HL-60 (cell line): ENCODE results near the gene SORCS2.

Source experiments
- DNase-seq, 2 experiments: peaks; one replicate each; pipeline ENCODE4 v3.0.0-alpha.2; 2010 to 2020; ENCODE audit warnings: low read depth in 1 of 2, low spot score in 1 of 2
- H3K27ac ChIP-seq: fragments of 250-450 bp; sonication (Bioruptor Pico); replicated peaks from 2 replicates; pipeline ENCODE4 v1.5.1; 2020; ENCODE audit warnings: mild to moderate bottlenecking, moderate library complexity
- H3K27me3 ChIP-seq: fragments of 250-450 bp; sonication (Bioruptor Pico); 2 replicates; pipeline ENCODE4 v1.5.1; 2021; ENCODE audit warnings: mild to moderate bottlenecking, moderate library complexity; ENCODE audit not compliant: insufficient read depth, poor library complexity, severe bottlenecking
- H3K4me3 ChIP-seq: replicated peaks from 2 replicates; pipeline ENCODE4 v1.5.1; 2011; ENCODE audit warnings: mild to moderate bottlenecking, control low read depth, low read length; ENCODE audit not compliant: insufficient read depth
- GABPA ChIP-seq: IDR thresholded peaks from 2 replicates; pipeline ENCODE4 v1.6.1; 2012; ENCODE audit warnings: low read depth
- POLR2AphosphoS5 ChIP-seq: IDR thresholded peaks from 2 replicates; pipeline ENCODE4 v1.6.1; 2012; ENCODE audit warnings: low read depth
- SPI1 ChIP-seq: IDR thresholded peaks from 2 replicates; pipeline ENCODE4 v1.6.1; 2012; ENCODE audit warnings: low read depth, mild to moderate bottlenecking, borderline replicate concordance
- TF ChIP-seq, protein P1 (sequence below): IDR thresholded peaks from one replicate; pipeline ENCODE4 v1.5.1; 2011; ENCODE audit warnings: low read length, control low read depth, inconsistent platforms; ENCODE audit not compliant: insufficient read depth
- TF ChIP-seq, protein P2 (sequence below): IDR thresholded peaks from 2 replicates; pipeline ENCODE4 v1.6.1; 2012; ENCODE audit warnings: low read depth; ENCODE audit not compliant: insufficient replicate concordance

SORCS2 gene

DNA sequence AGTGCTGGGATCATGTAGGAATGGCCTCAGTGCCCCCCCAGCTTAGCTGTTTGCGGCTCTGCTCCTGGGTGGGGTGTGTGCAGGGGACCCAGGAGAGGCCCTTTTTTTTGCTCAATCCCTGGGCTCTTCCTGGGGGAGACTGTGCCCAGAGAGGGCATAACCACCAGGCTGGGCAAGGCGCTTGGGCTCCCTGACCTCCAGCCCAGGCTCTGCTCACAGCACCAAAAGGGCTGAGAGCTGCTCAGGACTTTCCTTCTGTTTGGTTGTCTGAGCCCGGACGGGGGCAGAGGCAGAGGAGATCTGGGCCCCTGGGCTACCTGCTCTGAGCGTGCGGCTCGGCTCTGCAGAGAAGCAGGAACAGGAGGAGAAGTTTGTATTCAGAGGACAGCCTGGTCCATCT is 177.7 kb downstream of the SORCS2 start:
- Histone ChIP-seq H3K27me3 (no peaks in the 10 kb centered on the region), H3K4me3 (no peak overlapping the region)

DNA sequence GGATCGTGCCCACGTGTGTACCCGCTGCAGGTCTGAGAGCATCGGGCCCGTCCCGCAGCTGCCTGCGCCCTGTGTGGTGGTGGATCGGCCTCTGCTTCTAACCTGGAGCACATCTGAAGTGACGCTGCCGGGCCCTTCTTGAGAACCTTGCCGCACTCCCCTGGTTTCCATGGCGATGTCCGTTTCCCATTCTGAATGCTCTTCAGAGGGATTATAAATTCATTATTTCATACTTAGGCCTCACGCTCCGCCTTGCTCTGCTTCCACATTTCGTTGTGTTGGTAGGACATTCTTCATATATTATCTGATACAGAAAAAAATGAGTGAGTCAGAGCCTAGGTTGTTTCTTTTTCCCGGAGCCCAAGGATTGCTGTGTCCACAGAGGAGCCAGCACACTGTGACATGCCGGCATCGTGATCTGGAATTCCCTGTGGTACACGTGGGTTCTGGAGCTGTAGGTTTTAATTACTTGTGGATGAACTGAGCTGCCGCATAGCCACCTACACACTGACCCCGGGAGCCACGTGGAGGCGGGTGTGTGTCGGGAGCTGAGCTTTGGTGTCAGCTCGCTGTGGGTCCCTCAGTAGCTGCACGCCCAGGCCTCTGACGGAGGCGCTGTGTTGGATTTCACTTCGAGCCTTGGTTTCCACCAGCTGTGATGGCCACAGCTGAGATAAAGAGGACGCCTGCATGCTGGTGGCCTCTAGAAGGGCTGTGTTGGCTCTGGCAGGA is 179.0 kb downstream of the SORCS2 start:
- Histone ChIP-seq H3K27ac (no peak overlapping the region), H3K4me3 (no peak overlapping the region), H3K27me3 (no peaks in the 10 kb centered on the region)
- TF ChIP-seq SPI1 (no peak), GABPA (no peak), POLR2AphosphoS5 (no peak)
- TF ChIP-seq, protein P1, sequence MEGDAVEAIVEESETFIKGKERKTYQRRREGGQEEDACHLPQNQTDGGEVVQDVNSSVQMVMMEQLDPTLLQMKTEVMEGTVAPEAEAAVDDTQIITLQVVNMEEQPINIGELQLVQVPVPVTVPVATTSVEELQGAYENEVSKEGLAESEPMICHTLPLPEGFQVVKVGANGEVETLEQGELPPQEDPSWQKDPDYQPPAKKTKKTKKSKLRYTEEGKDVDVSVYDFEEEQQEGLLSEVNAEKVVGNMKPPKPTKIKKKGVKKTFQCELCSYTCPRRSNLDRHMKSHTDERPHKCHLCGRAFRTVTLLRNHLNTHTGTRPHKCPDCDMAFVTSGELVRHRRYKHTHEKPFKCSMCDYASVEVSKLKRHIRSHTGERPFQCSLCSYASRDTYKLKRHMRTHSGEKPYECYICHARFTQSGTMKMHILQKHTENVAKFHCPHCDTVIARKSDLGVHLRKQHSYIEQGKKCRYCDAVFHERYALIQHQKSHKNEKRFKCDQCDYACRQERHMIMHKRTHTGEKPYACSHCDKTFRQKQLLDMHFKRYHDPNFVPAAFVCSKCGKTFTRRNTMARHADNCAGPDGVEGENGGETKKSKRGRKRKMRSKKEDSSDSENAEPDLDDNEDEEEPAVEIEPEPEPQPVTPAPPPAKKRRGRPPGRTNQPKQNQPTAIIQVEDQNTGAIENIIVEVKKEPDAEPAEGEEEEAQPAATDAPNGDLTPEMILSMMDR = no peak
- TF ChIP-seq, protein P2, sequence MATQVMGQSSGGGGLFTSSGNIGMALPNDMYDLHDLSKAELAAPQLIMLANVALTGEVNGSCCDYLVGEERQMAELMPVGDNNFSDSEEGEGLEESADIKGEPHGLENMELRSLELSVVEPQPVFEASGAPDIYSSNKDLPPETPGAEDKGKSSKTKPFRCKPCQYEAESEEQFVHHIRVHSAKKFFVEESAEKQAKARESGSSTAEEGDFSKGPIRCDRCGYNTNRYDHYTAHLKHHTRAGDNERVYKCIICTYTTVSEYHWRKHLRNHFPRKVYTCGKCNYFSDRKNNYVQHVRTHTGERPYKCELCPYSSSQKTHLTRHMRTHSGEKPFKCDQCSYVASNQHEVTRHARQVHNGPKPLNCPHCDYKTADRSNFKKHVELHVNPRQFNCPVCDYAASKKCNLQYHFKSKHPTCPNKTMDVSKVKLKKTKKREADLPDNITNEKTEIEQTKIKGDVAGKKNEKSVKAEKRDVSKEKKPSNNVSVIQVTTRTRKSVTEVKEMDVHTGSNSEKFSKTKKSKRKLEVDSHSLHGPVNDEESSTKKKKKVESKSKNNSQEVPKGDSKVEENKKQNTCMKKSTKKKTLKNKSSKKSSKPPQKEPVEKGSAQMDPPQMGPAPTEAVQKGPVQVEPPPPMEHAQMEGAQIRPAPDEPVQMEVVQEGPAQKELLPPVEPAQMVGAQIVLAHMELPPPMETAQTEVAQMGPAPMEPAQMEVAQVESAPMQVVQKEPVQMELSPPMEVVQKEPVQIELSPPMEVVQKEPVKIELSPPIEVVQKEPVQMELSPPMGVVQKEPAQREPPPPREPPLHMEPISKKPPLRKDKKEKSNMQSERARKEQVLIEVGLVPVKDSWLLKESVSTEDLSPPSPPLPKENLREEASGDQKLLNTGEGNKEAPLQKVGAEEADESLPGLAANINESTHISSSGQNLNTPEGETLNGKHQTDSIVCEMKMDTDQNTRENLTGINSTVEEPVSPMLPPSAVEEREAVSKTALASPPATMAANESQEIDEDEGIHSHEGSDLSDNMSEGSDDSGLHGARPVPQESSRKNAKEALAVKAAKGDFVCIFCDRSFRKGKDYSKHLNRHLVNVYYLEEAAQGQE = no peak
- no peak for DNase-seq

More for the DNA sequence above, 177.7 kb downstream of the SORCS2 start:
- TF ChIP-seq GABPA = no peak
- TF ChIP-seq, protein P1 = no peak
- TF ChIP-seq, protein P2 = no peak
- no peak for TF ChIP-seq SPI1
- TF ChIP-seq POLR2AphosphoS5 = no peak
- no peak overlapping the region for H3K27ac ChIP-seq
- no peak for DNase-seq

DNA sequence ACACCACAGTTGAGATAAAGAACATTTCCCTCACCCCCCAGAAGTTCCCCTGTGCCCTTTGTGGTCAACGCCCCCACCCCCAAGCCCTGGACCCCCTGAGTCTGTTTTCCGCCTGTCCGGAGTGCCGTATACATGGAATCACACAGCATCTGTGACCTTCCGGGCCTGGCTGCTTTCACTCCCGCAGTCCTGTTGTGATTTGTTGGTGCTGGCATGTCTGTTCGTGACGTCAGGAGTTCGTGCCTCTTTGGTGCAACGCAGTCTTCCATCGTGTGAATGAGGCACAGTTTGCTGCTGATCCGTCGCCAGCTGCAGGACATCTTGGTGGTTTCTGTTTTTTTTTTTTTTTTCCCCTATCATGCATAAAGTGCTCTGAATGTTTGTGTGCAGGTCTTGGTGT is 180.3 kb downstream of the SORCS2 start:
- no peak for DNase-seq
- Histone ChIP-seq H3K27me3 (no peaks in the 10 kb centered on the region), H3K27ac (no peak overlapping the region), H3K4me3 (no peak overlapping the region)
- TF ChIP-seq POLR2AphosphoS5 = no peak
- no peak for TF ChIP-seq GABPA
- TF ChIP-seq, protein P2 = no peak
- TF ChIP-seq, protein P1 = no peak
- no peak for TF ChIP-seq SPI1
